Ovary (tissue), 3 donors: Measurements from ENCODE around the gene NUP160.

Source experiments
- CTCF ChIP-seq, 3 donors: fragments of 450-650 bp in 2 of 3; fragments of 200-600 bp in 1 of 3; IDR thresholded peaks; one replicate each; pipeline versions ENCODE4 v1.5.1 to v1.8.0; 2016 to 2022; ENCODE audit warnings: antibody characterized with exemption in 3 of 3, mild to moderate bottlenecking in 1 of 3
- POLR2A ChIP-seq: fragments of 450-650 bp; IDR thresholded peaks from one replicate; pipeline ENCODE4 v1.6.1; 2017; ENCODE audit warnings: antibody characterized with exemption, mild to moderate bottlenecking, moderate library complexity
- donor health status: DM: no; HTN: no; CAD: no.

DNA sequence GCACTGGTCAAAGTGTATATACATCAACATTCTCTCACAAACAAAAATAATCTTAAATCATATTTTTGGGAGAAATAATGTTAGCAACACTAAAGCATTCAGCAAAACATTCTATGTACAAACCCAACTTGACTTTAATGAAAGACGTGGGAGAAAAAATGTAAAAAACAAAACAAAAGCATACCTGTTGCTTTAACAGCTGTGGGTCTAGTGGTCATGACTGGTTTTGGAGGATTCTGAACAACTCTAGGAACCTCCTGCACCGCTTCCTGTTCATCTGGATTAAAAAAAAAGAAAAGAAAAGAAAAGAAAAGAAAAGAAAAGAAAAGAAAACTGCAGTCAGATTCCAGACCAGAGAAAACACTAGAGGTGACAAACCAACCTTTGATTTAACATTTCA is 83.1 kb downstream of the NUP160 start:
- TF ChIP-seq POLR2A (no peak), CTCF (IDR thresholded peaks at IDR 0.05) (no peak)
